Nephron (organoid): ENCODE data around the gene SIRPA.

Source experiments
- H3K27ac Mint-ChIP-seq, 3 experiments: 2 replicates each; pipeline ENCODE4 v1.8.0; 2020; ENCODE audit warnings: mixed read lengths in 3 of 3, mild to moderate bottlenecking in 2 of 3, moderate library complexity in 1 of 3
- H3K27me3 Mint-ChIP-seq: 2 replicates; pipeline ENCODE4 v1.8.0; 2021; ENCODE audit warnings: low read depth, mild to moderate bottlenecking, moderate library complexity, mixed read lengths
- H3K36me3 Mint-ChIP-seq: 2 replicates; pipeline ENCODE4 v1.8.0; 2020; ENCODE audit warnings: low read depth, mixed read lengths
- H3K4me1 Mint-ChIP-seq: 2 replicates; pipeline ENCODE4 v1.8.0; 2020; ENCODE audit warnings: mixed read lengths
- H3K4me3 Mint-ChIP-seq, 3 experiments: 2 replicates each; pipeline ENCODE4 v1.8.0; 2020; ENCODE audit warnings: mild to moderate bottlenecking in 3 of 3, mixed read lengths in 3 of 3, moderate library complexity in 2 of 3
- H3K9me3 Mint-ChIP-seq: 2 replicates; pipeline ENCODE4 v1.8.0; 2020; ENCODE audit warnings: mixed read lengths
- CTCF ChIP-seq, 3 experiments: fragments of 200-600 bp; sonication (generic); IDR thresholded peaks; one replicate each; pipeline ENCODE4 v1.5.0; 2021; ENCODE audit warnings: antibody characterized with exemption in 3 of 3; ENCODE audit not compliant: unreplicated experiment in 3 of 3

The SIRPA gene

GRCh38 chr20:1875762-1876161 is 19.4 kb upstream of the SIRPA start:
- TF ChIP-seq CTCF (IDR thresholded peaks at IDR 0.05; ENCODE audit: unreplicated experiment in 3 of 3), result no peak
- Mint-ChIP-seq H3K36me3 (no peaks in the 10 kb centered on the region), H3K27me3 (peaks cover 33% of the 10 kb centered on the region), H3K9me3 (no peaks in the 10 kb centered on the region), H3K4me1 (no peaks in the 10 kb centered on the region), H3K4me3 (no peak overlapping the region), H3K27ac (no peak overlapping the region)

- Mint-ChIP-seq H3K27me3 (peaks cover 34% of the 10 kb centered on the region), H3K4me3 (no peak overlapping the region), H3K36me3 (no peaks in the 10 kb centered on the region), H3K9me3 (no peaks in the 10 kb centered on the region), H3K27ac (no peak overlapping the region), H3K4me1 (no peaks in the 10 kb centered on the region)
- TF ChIP-seq CTCF (IDR thresholded peaks at IDR 0.05; ENCODE audit: unreplicated experiment in 3 of 3), result no peak
Measured at GRCh38 chr20:1876217-1876921, 18.8 kb upstream of the SIRPA start.

GRCh38 chr20:1876975-1877608 is 18.1 kb upstream of the SIRPA start:
- Mint-ChIP-seq H3K4me1 (no peaks in the 10 kb centered on the region), H3K9me3 (no peaks in the 10 kb centered on the region), H3K36me3 (no peaks in the 10 kb centered on the region), H3K27me3 (peaks cover 40% of the 10 kb centered on the region), H3K27ac (no peak overlapping the region), H3K4me3 (no peak overlapping the region)
- no peak for TF ChIP-seq CTCF (IDR thresholded peaks at IDR 0.05; ENCODE audit: unreplicated experiment in 3 of 3)

GRCh38 chr20:1877609-1878200 is 17.5 kb upstream of the SIRPA start:
- no peak for TF ChIP-seq CTCF (IDR thresholded peaks at IDR 0.05; ENCODE audit: unreplicated experiment in 3 of 3)
- no peaks in the 10 kb centered on the region for H3K36me3 Mint-ChIP-seq
- no peaks in the 10 kb centered on the region for H3K9me3 Mint-ChIP-seq
- H3K4me3 Mint-ChIP-seq, result no peak overlapping the region
- H3K27ac Mint-ChIP-seq, result no peak overlapping the region
- H3K27me3 Mint-ChIP-seq, result peaks cover 39% of the 10 kb centered on the region
- H3K4me1 Mint-ChIP-seq, result no peaks in the 10 kb centered on the region

GRCh38 chr20:1879369-1879768 is 15.8 kb upstream of the SIRPA start:
- no peak for TF ChIP-seq CTCF (IDR thresholded peaks at IDR 0.05; ENCODE audit: unreplicated experiment in 3 of 3)

More at GRCh38 chr20:1879369-1879768, 15.8 kb upstream of the SIRPA start:
- Mint-ChIP-seq H3K27ac (no peak overlapping the region), H3K9me3 (no peaks in the 10 kb centered on the region), H3K36me3 (no peaks in the 10 kb centered on the region), H3K27me3 (peaks cover 29% of the 10 kb centered on the region), H3K4me1 (peaks cover 6% of the 10 kb centered on the region), H3K4me3 (no peak overlapping the region)
